Adrenal gland (tissue), 5 donors: Measurements from ENCODE around the gene GPR132.

Experiments used
- POLR2A ChIP-seq, 2 donors: fragments of 450-650 bp; IDR thresholded peaks; one replicate each; pipeline ENCODE4 v1.6.1; 2017; ENCODE audit warnings: antibody characterized with exemption in 2 of 2, mild to moderate bottlenecking in 2 of 2, moderate library complexity in 1 of 2
- TF ChIP-seq, protein P1 (sequence below), 6 experiments: fragments of 450-650 bp in 4 of 6; fragments of 200-600 bp in 2 of 6; sonication (generic) in 1 of 6; IDR thresholded peaks; 1 replicate in 5 of 6; 2 replicates in 1 of 6; pipeline versions ENCODE4 v1.5.1 to v1.8.0; 2016 to 2021; ENCODE audit warnings: antibody characterized with exemption in 6 of 6, mild to moderate bottlenecking in 2 of 6, moderate library complexity in 1 of 6
- donor health status: DM: no; HTN: no; CAD: no.

- TF ChIP-seq, protein P1, sequence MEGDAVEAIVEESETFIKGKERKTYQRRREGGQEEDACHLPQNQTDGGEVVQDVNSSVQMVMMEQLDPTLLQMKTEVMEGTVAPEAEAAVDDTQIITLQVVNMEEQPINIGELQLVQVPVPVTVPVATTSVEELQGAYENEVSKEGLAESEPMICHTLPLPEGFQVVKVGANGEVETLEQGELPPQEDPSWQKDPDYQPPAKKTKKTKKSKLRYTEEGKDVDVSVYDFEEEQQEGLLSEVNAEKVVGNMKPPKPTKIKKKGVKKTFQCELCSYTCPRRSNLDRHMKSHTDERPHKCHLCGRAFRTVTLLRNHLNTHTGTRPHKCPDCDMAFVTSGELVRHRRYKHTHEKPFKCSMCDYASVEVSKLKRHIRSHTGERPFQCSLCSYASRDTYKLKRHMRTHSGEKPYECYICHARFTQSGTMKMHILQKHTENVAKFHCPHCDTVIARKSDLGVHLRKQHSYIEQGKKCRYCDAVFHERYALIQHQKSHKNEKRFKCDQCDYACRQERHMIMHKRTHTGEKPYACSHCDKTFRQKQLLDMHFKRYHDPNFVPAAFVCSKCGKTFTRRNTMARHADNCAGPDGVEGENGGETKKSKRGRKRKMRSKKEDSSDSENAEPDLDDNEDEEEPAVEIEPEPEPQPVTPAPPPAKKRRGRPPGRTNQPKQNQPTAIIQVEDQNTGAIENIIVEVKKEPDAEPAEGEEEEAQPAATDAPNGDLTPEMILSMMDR (IDR thresholded peaks at IDR 0.05): no peak
- no peak for TF ChIP-seq POLR2A (IDR thresholded peaks at IDR 0.05)
Observed at GRCh38 chr14:105030194-105030593, 35.0 kb downstream of the GPR132 start.
